Measurements from ENCODE around the gene DPCD.

DNA sequence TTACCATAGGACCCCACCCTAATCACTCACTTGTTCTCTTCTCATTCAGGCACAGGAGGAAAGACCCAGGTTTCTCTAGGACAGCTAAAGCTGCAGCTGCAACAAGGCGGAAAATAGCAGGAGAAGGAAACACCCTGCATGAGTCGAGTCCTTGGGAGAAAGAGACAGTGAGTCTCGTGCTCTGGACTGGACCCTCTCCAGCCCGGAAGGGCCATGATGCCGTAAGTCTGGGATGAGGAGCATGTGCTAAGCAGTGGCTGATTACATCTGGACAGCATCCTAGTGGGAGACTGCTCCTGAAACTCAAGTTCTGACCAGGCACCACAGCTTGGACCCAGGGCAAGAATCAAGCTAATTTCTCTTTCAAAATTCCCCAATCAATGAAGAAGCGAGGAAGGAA is 67.4 kb downstream of the DPCD start:
- TF ChIP-seq POLR2A (IDR thresholded peaks at IDR 0.05; ENCODE audit: low read depth) (no peak), EP300 (IDR thresholded peaks at IDR 0.05) (no peak), POLR2AphosphoS5 (IDR thresholded peaks at IDR 0.05) (peak in 1 of 2 donors; percentile 7)
- TF ChIP-seq, protein P1, sequence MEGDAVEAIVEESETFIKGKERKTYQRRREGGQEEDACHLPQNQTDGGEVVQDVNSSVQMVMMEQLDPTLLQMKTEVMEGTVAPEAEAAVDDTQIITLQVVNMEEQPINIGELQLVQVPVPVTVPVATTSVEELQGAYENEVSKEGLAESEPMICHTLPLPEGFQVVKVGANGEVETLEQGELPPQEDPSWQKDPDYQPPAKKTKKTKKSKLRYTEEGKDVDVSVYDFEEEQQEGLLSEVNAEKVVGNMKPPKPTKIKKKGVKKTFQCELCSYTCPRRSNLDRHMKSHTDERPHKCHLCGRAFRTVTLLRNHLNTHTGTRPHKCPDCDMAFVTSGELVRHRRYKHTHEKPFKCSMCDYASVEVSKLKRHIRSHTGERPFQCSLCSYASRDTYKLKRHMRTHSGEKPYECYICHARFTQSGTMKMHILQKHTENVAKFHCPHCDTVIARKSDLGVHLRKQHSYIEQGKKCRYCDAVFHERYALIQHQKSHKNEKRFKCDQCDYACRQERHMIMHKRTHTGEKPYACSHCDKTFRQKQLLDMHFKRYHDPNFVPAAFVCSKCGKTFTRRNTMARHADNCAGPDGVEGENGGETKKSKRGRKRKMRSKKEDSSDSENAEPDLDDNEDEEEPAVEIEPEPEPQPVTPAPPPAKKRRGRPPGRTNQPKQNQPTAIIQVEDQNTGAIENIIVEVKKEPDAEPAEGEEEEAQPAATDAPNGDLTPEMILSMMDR (IDR thresholded peaks at IDR 0.05): no peak
